Measurements from ENCODE around the gene SPATA25.

Gene SPATA25

DNA sequence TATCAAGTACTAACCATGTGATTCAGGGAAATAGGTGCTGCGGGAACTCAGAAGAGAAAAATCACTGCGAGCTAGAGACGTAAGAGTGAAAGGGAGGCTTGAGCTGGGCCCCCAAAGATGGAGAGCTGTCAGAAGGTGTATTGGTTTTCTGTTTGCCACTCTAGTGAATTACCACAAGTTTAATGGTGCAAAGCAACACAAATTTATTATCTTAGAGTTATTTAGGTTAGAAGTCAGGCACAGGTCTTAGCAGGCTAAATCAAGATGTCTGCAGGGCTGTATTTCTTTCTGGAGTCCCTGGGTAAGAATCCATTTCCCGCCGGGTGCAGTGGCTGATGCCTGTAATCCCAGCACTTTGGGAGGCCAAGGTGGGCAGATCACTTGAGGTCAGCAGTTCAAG is 27.5 kb downstream of the SPATA25 start:
- no peak for DNase-seq (ENCODE audit: low spot score)
- no peak for TF ChIP-seq CTCF (IDR thresholded peaks at IDR 0.05)

GRCh38 chr20:45857882-45858216 is 29.6 kb downstream of the SPATA25 start:
- Histone ChIP-seq H3K27ac (peak overlapping the region; percentile 55 to 90), H3K4me3 (peak overlapping the region; percentile 99)
- DNase-seq (ENCODE audit: low spot score), result no peak
- TF ChIP-seq CTCF (IDR thresholded peaks at IDR 0.05), result no peak

More for the DNA sequence above, 27.5 kb downstream of the SPATA25 start:
- Histone ChIP-seq H3K27ac (no peak overlapping the region), H3K4me3 (no peak overlapping the region)

GRCh38 chr20:45857114-45857881 is 30.1 kb downstream of the SPATA25 start, which contains the start of the genes ACOT8 and ZSWIM3:
ACOT8 (minus strand) TSS chr20:45857392; CDS start chr20:45857315, 77 bp downstream.
ZSWIM3 (plus strand) TSS chr20:45857614; CDS start chr20:45857826, 212 bp downstream.
- peak within 1 kb of the TSS; percentile 55 to 90 for H3K27ac ChIP-seq
- peak; percentile 97 for DNase-seq (ENCODE audit: low spot score)
- peak within 1 kb of the TSS; percentile 99 for H3K4me3 ChIP-seq
- no peak for TF ChIP-seq CTCF (IDR thresholded peaks at IDR 0.05)

GRCh38 chr20:45853484-45853883 is 33.9 kb downstream of the SPATA25 start:
- no peak overlapping the region for H3K4me3 ChIP-seq
- TF ChIP-seq CTCF (IDR thresholded peaks at IDR 0.05), result no peak
- no peak overlapping the region for H3K27ac ChIP-seq
- no peak for DNase-seq (ENCODE audit: low spot score)

DNA sequence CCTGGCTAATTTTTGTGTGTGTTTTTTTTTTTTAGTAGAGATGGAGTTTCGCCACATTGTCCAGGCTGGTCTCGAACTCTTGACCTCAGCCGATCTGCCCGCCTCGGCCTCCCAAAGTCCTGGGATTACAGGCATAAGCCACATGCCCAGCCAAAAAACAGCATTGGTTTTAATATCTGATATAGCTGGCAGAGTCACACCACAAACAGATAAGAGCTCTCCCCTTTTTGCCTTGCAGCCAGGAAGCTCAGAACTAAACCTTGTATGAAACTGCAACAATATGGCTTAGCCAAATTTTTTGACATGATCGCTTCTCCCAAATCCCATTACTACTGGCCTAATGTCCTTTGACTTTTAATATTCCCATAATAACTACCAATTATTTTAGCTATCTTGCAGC is 35.1 kb downstream of the SPATA25 start:
- no peak for DNase-seq (ENCODE audit: low spot score)
- Histone ChIP-seq H3K27ac (no peak overlapping the region), H3K4me3 (no peak overlapping the region)
- no peak for TF ChIP-seq CTCF (IDR thresholded peaks at IDR 0.05)

- H3K4me3 ChIP-seq, result no peak overlapping the region
- TF ChIP-seq CTCF (IDR thresholded peaks at IDR 0.05), result no peak
Observed at GRCh38 chr20:45851501-45851900, 35.9 kb downstream of the SPATA25 start.

GRCh38 chr20:45850926-45851325 is 36.5 kb downstream of the SPATA25 start:
- Histone ChIP-seq H3K27ac (no peak overlapping the region), H3K4me3 (no peak overlapping the region)
- no peak for TF ChIP-seq CTCF (IDR thresholded peaks at IDR 0.05)
- no peak for DNase-seq (ENCODE audit: low spot score)

More at GRCh38 chr20:45851501-45851900, 35.9 kb downstream of the SPATA25 start:
- DNase-seq (ENCODE audit: low spot score), result no peak
- H3K27ac ChIP-seq, result no peak overlapping the region
